ENCODE results near the gene EIF2S2.
"Not testable (repeated sequence)": the region's sequence is repeated elsewhere in the genome, so short reads cannot be mapped to it uniquely, and the experiment has no call there.

EIF2S2 gene, protein sequence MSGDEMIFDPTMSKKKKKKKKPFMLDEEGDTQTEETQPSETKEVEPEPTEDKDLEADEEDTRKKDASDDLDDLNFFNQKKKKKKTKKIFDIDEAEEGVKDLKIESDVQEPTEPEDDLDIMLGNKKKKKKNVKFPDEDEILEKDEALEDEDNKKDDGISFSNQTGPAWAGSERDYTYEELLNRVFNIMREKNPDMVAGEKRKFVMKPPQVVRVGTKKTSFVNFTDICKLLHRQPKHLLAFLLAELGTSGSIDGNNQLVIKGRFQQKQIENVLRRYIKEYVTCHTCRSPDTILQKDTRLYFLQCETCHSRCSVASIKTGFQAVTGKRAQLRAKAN

DNA sequence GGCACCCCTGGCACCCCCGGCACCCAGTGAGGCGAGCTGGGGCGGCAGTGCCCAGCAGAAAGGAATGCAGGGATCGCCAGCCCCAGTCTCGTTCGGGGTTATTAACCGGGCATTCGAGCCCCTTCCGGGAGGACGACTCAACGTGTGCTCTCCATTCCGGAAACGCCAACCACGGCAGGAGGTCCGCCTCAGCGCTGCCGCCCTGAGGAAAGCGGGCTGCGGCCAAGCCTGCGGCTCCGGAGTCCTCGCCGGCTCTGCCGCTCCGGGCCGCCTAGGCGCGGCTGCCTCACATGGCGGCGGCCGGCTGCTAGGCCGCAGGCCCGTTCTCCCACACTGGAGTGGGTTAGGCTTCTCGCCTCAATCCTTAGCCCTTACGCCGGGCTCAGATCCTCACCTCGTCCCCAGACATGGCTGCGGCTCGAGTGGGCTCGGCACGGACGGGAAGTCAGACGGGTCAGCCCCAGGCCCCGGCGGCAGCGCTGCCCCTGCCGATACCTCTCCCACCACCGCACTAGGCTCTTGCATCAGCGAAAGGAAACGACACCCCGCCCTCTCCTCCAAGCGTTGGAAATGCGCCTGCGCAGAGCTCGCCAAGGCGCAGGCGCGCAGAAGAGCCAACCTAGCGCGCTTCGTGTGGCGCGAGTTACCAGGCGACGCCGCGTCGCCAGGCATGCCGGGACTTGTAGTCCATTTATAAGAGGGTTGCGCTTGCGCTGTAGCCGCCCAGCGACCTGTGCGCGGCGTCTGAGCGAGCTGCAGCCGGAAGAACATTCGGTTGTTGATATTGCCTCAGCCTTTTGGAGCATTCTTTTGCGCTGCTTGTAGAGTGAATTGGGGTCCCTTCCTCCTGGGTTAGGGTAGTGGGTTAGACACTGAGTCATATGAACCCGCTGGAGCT is at the start of gene EIF2S2:
EIF2S2 (minus strand) TSS at position 542 of the 898 bp plus-strand sequence; CDS start at position 409, 133 bp downstream.
- Histone ChIP-seq H3K27me3 (ENCODE audit: control insufficient read depth, insufficient read depth, low read length) (no peaks in the 10 kb centered on the region), H3K9ac (ENCODE audit: low read length) (peak within 1 kb of the TSS; percentile 98), H3K4me1 (ENCODE audit: control insufficient read depth, low read depth, low read length) (peaks cover 11% of the 10 kb centered on the region), H3K4me3 (ENCODE audit: low read length) (peak within 1 kb of the TSS; percentile 92), H3K36me3 (ENCODE audit: control insufficient read depth, low read depth, low read length) (peaks cover 21% of the 10 kb centered on the region), H3K9me3 (ENCODE audit: control insufficient read depth, low read depth, low read length) (no peaks in the 10 kb centered on the region), H3K27ac (ENCODE audit: low read length) (peak within 1 kb of the TSS; percentile 94)

DNA sequence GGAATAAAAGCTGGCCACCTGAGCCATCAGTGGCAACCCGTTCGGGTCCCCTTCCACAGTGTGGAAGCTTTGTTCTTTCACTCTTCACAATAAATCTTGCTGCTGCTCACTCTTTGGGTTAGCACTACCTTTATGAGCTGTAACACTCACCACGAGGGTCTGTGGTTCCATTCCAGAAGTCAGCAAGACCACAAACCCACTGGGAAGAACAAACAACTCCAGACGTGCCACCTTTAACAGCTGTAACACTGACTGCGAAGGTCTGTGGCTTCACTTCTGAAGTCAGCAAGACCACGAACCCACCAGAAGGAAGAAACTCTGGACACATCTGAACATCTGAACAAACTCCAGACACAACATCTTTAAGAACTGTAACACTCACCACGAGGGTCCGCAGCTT is 45.7 kb upstream of the EIF2S2 start:
- Histone ChIP-seq H3K4me1 (ENCODE audit: control insufficient read depth, low read depth, low read length) (peaks cover 19% of the 10 kb centered on the region), H3K27me3 (ENCODE audit: control insufficient read depth, insufficient read depth, low read length) (peaks cover 11% of the 10 kb centered on the region)
- H3K9me3 ChIP-seq (ENCODE audit: control insufficient read depth, low read depth, low read length); H3K27ac ChIP-seq (ENCODE audit: low read length); H3K9ac ChIP-seq (ENCODE audit: low read length); H3K36me3 ChIP-seq (ENCODE audit: control insufficient read depth, low read depth, low read length); H3K4me3 ChIP-seq (ENCODE audit: low read length): not testable (repeated sequence)

DNA sequence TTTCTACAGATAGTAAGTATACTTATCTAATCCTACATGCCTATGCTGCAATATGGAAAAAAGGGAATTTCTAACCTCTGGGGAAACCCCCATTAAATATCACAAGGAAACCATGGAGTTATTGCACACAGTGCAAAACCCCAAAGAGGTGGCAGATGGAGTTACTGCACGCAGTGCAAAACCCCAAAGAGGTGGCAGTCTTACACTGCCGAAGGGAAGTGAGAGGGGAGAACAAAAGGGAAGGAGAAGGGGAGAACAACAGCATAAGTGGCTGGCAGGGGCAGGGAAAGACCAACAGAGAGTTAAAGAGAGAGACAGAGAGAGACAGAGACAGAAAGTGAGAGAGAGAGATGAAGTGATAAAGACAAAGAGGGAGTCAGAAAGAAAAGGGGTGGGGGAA is 43.8 kb upstream of the EIF2S2 start:
- Histone ChIP-seq H3K36me3 (ENCODE audit: control insufficient read depth, low read depth, low read length) (no peaks in the 10 kb centered on the region), H3K4me1 (ENCODE audit: control insufficient read depth, low read depth, low read length) (peaks cover 19% of the 10 kb centered on the region), H3K9me3 (ENCODE audit: control insufficient read depth, low read depth, low read length) (no peaks in the 10 kb centered on the region), H3K9ac (ENCODE audit: low read length) (no peak overlapping the region), H3K27me3 (ENCODE audit: control insufficient read depth, insufficient read depth, low read length) (peaks cover 14% of the 10 kb centered on the region), H3K27ac (ENCODE audit: low read length) (no peak overlapping the region), H3K4me3 (ENCODE audit: low read length) (no peak overlapping the region)

DNA sequence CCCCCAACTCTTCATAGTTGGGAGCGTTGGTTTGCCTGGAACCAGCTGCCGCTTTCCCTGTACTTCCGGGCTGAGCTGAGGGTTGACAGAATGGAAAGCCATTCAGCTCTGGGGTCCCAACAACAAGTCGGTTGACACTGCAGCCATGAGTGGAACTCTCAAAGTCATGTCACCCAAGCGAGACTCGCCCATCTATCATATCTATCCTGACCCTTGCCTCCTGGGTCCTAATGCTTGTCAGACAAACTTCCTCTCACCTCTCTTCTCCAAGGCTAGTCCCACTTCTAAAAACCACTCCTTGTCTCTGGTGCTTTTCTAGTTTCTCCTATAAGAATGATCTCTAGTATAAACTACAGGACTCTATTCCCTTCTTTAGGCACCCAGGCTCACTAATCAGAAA is 41.1 kb upstream of the EIF2S2 start:
- Histone ChIP-seq H3K27me3 (ENCODE audit: control insufficient read depth, insufficient read depth, low read length) (peaks cover 14% of the 10 kb centered on the region), H3K4me1 (ENCODE audit: control insufficient read depth, low read depth, low read length) (peaks cover 19% of the 10 kb centered on the region), H3K4me3 (ENCODE audit: low read length) (peak overlapping the region; percentile 17)
- not testable (repeated sequence) for H3K9ac ChIP-seq (ENCODE audit: low read length); H3K36me3 ChIP-seq (ENCODE audit: control insufficient read depth, low read depth, low read length); H3K9me3 ChIP-seq (ENCODE audit: control insufficient read depth, low read depth, low read length); H3K27ac ChIP-seq (ENCODE audit: low read length)

DNA sequence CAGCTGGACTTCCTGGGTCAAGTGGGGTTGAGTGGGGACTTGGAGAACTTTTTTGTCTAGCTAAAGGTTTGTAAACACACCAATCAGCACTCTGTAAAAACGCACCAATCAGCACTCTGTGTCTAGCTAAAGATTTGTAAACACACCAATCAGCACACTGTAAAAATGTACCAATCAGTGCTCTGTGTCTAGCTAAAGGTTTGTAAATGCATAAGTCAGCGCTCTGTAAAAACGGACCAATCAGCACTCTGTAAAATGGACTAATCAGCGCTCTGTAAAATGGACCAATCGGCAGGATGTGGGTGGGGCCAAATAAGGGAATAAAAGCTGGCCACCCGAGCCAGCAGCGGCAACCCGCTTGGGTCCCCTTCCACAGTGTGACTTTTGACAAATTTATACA is 40.0 kb upstream of the EIF2S2 start:
- not testable (repeated sequence) for H3K9me3 ChIP-seq (ENCODE audit: control insufficient read depth, low read depth, low read length); H3K27ac ChIP-seq (ENCODE audit: low read length); H3K4me3 ChIP-seq (ENCODE audit: low read length); H3K9ac ChIP-seq (ENCODE audit: low read length); H3K36me3 ChIP-seq (ENCODE audit: control insufficient read depth, low read depth, low read length)
- H3K4me1 ChIP-seq (ENCODE audit: control insufficient read depth, low read depth, low read length): peaks cover 19% of the 10 kb centered on the region
- peaks cover 14% of the 10 kb centered on the region for H3K27me3 ChIP-seq (ENCODE audit: control insufficient read depth, insufficient read depth, low read length)

DNA sequence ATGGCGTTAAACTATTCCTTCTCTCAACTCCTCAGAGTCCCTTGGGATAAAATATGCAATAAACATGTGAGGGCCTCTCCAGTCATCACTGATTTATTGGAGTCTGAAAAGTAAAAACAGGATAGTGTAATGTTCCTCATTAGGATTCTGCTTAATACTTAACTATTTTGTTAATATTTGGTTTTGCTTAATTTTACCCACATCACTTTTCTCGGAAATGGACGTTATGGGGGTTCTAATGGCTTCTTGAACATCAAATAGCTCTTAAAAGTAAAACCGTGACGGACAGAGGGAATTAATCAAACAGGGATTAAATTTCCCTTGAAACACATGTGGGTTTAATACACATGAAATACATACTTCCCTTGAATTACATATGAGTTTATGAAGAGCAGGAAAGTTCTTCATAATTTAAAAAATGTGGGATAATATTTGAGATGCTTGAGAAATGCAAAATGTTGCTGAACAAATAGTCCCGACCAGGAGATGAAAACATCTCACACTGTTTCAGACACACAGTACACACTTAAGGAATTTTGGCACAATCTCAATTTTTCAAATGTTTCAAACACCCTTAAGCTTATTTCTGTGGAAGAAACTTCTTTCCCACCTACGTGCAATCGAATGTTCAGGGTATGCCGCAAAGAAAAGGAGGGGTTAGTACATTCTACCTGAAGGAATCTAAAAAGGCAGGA is 38.4 kb upstream of the EIF2S2 start:
- no peak overlapping the region for H3K4me3 ChIP-seq (ENCODE audit: low read length)
- peaks cover 8% of the 10 kb centered on the region for H3K27me3 ChIP-seq (ENCODE audit: control insufficient read depth, insufficient read depth, low read length)
- no peaks in the 10 kb centered on the region for H3K9me3 ChIP-seq (ENCODE audit: control insufficient read depth, low read depth, low read length)
- H3K4me1 ChIP-seq (ENCODE audit: control insufficient read depth, low read depth, low read length): peaks cover 13% of the 10 kb centered on the region
- H3K27ac ChIP-seq (ENCODE audit: low read length): no peak overlapping the region
- no peak overlapping the region for H3K9ac ChIP-seq (ENCODE audit: low read length)
- no peaks in the 10 kb centered on the region for H3K36me3 ChIP-seq (ENCODE audit: control insufficient read depth, low read depth, low read length)

DNA sequence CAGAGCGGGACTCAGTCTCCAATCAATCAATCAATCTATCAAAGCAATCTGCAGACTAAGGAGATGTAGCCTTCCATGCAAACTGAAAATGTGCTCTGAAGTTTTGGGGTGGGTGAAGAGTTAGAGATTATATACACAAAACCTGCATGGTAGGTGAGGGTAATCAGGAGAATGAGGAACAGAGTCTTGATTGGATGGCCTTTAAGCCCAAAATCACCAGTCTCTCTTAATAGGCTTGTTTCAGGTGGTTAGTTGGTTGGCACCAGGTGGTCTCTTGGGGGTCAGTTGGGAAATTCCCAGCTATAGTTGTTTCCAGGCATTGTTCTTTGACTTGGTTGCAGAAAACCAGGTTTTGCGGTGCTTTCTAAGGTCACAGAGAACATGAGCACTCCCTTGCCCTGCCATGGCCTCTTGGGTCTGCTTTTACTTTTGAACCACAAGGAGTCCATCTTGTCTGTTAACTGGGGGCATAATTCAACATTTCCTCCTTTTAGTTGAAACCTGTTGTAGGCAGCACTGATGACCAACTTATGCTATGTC is 33.3 kb upstream of the EIF2S2 start:
- H3K4me1 ChIP-seq (ENCODE audit: control insufficient read depth, low read depth, low read length): no peaks in the 10 kb centered on the region
- H3K27ac ChIP-seq (ENCODE audit: low read length): no peak overlapping the region
- H3K9ac ChIP-seq (ENCODE audit: low read length): no peak overlapping the region

DNA sequence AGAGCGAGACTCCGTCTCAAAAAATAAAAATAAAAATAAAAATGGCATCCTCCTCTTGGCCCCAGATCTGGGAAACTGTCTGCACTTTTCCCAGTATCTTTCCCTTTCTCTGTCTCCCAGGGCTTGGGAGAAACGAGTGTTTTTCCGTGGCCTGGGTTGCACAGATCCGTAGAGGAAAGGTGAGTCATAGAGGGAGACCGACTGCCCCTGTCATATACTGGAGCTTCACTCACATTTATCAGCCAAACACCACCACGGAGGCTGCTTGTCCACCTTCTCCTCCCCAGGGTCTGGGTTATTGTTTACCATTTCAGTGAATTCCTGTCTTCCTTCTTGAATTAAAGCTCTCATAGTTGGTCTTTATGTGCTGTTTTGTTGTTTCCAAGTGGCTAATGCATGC is 31.9 kb upstream of the EIF2S2 start:
- Histone ChIP-seq H3K27me3 (ENCODE audit: control insufficient read depth, insufficient read depth, low read length) (no peaks in the 10 kb centered on the region), H3K4me3 (ENCODE audit: low read length) (no peak overlapping the region), H3K9me3 (ENCODE audit: control insufficient read depth, low read depth, low read length) (no peaks in the 10 kb centered on the region), H3K4me1 (ENCODE audit: control insufficient read depth, low read depth, low read length) (no peaks in the 10 kb centered on the region), H3K36me3 (ENCODE audit: control insufficient read depth, low read depth, low read length) (no peaks in the 10 kb centered on the region), H3K9ac (ENCODE audit: low read length) (no peak overlapping the region), H3K27ac (ENCODE audit: low read length) (no peak overlapping the region)

More for the DNA sequence above, 33.3 kb upstream of the EIF2S2 start:
- no peaks in the 10 kb centered on the region for H3K36me3 ChIP-seq (ENCODE audit: control insufficient read depth, low read depth, low read length)
- no peaks in the 10 kb centered on the region for H3K27me3 ChIP-seq (ENCODE audit: control insufficient read depth, insufficient read depth, low read length)
- no peak overlapping the region for H3K4me3 ChIP-seq (ENCODE audit: low read length)
- no peaks in the 10 kb centered on the region for H3K9me3 ChIP-seq (ENCODE audit: control insufficient read depth, low read depth, low read length)

DNA sequence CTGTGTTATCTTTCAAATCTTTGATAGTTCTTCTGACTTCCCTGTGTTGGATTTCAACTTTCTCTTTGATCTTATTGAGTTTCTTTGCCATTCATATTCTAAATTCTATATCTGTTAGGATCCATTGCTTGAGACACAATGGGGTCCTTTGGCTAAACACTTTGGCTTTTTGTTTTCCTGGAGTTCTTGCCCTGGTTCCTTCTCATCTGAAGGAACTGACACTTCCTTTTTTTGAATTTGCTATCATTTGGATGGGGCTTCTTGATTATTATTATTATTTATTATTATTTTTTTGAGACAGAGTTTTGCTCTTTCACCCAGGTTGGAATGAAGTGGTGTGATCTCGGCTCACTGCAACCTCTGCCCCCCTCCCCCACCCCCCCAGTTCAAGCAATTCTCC is 30.1 kb upstream of the EIF2S2 start:
- Histone ChIP-seq H3K4me3 (ENCODE audit: low read length) (no peak overlapping the region), H3K27ac (ENCODE audit: low read length) (no peak overlapping the region), H3K4me1 (ENCODE audit: control insufficient read depth, low read depth, low read length) (no peaks in the 10 kb centered on the region), H3K9ac (ENCODE audit: low read length) (no peak overlapping the region), H3K36me3 (ENCODE audit: control insufficient read depth, low read depth, low read length) (no peaks in the 10 kb centered on the region), H3K9me3 (ENCODE audit: control insufficient read depth, low read depth, low read length) (no peaks in the 10 kb centered on the region), H3K27me3 (ENCODE audit: control insufficient read depth, insufficient read depth, low read length) (no peaks in the 10 kb centered on the region)

DNA sequence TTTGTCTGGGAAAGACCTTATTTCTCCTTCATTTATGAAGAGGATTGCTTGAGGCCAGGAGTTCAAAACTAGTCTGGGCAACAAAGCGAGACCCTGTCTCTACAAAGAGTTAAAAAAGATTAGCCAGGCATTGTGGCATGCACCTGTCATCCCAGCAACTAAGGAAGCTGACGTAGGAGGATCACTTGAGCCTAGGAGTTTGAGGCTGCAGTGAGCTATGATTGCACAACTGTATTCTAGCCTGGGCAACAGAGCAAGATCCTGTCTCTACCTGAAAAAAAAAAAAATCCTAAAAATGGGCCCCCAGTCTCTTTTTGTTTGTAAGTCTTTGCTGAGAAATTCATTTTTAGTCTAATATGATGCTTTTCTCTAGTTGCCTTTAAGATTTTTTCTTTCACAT is 29.2 kb upstream of the EIF2S2 start:
- Histone ChIP-seq H3K27ac (ENCODE audit: low read length) (no peak overlapping the region), H3K4me1 (ENCODE audit: control insufficient read depth, low read depth, low read length) (no peaks in the 10 kb centered on the region), H3K36me3 (ENCODE audit: control insufficient read depth, low read depth, low read length) (no peaks in the 10 kb centered on the region), H3K27me3 (ENCODE audit: control insufficient read depth, insufficient read depth, low read length) (no peaks in the 10 kb centered on the region), H3K9me3 (ENCODE audit: control insufficient read depth, low read depth, low read length) (no peaks in the 10 kb centered on the region), H3K9ac (ENCODE audit: low read length) (no peak overlapping the region), H3K4me3 (ENCODE audit: low read length) (no peak overlapping the region)

DNA sequence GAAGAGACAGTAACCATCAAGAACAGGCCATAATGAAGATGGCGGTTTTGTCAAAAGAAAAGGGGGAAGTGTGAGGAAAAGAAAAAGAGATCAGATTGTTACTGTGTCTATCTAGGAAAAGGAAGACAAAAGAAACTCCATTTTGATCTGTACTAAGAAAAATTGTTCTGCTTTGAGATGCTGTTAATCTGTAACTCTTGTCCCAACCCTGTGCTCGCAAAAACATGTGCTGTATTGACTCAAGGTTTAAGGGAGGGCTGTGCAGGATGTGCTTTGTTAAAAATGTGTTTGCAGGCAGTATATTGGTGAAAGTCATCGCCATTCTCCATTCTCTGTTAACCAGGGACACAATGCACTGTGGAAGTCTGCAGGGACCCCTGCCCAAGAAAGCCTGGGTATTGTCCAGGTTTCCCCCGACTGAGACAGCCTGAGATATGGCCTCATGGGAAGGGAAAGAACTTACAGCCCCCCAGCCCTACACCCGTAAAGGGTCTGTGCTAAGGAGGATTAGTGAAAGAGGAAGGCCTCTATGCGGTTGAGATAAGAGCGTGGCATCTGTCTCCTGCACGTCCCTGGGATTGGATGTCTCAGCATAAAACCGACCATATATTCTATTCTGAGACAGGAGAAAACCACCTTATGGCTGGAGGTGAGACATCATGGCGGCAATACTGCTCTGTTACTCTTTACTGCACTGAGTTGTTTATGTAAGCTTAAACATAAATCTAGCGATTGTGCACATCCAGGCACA is 23.7 kb upstream of the EIF2S2 start:
- not testable (repeated sequence) for H3K9me3 ChIP-seq (ENCODE audit: control insufficient read depth, low read depth, low read length); H3K4me3 ChIP-seq (ENCODE audit: low read length); H3K9ac ChIP-seq (ENCODE audit: low read length); H3K36me3 ChIP-seq (ENCODE audit: control insufficient read depth, low read depth, low read length); H3K27me3 ChIP-seq (ENCODE audit: control insufficient read depth, insufficient read depth, low read length); H3K27ac ChIP-seq (ENCODE audit: low read length); H3K4me1 ChIP-seq (ENCODE audit: control insufficient read depth, low read depth, low read length)

Data from iPS-18a (cell line).